HG03460 (cell line): ENCODE results near the gene RTN4RL1.
"Not testable (repeated sequence)": the region's sequence is repeated elsewhere in the genome, so short reads cannot be mapped to it uniquely, and the experiment has no call there.

Experiments used
- ATAC-seq: cut with Tn5 transposase; IDR thresholded peaks from one replicate; pipeline ENCODE4 v1.9.1; 2021; ENCODE audit not compliant: unreplicated experiment

The RTN4RL1 gene

GRCh38 chr17:2004435-2004952, 20.6 kb downstream of the RTN4RL1 start:
- ATAC-seq = no peak

DNA sequence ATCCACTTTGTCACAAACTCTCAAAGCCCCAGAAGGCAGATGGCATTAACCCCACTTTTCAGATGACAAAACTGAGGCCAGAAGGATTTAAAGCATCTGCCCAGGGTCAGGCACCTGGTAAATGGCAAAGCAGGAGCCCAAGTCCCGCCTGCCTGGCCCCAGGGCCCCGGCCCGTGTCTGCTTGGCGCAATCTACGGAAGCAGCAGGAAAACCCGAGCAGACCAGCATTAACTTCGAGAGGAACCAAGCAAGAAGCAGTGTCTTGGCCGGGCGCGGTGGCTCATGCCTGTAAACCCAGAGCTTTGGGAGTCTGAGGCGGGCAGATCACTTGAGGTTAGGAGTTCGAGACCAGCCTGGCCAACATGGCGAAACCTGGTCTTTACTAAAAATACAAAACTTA, 21.6 kb downstream of the RTN4RL1 start:
- no peak for ATAC-seq

DNA sequence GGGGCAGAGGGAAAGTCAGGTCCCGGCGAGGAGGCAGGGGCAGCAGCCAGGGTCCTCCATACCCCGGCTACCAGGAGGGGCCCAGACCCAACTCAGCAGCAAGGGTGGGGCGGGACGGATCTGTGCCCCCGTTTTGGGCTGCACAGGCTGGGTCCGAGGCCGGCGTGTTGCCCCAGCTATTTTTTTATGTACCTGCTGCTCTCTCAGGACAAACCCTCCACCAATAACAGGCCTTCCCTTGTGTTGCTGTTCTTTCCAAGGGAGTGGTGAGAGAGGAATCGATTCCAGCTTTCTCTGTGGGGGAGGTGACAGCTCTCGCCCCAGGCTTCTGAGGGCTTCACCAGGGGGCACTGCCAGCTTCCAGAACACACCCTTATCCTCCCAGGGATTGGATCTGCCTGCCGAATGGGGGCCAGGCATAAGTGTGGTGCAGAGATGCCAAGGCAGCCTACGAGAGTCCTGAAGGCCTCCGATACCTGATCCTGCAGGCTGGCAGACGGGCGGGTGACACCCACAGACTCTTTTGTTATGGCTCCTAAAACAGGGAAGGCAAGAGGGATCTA, 22.3 kb downstream of the RTN4RL1 start:
- no peak for ATAC-seq

DNA sequence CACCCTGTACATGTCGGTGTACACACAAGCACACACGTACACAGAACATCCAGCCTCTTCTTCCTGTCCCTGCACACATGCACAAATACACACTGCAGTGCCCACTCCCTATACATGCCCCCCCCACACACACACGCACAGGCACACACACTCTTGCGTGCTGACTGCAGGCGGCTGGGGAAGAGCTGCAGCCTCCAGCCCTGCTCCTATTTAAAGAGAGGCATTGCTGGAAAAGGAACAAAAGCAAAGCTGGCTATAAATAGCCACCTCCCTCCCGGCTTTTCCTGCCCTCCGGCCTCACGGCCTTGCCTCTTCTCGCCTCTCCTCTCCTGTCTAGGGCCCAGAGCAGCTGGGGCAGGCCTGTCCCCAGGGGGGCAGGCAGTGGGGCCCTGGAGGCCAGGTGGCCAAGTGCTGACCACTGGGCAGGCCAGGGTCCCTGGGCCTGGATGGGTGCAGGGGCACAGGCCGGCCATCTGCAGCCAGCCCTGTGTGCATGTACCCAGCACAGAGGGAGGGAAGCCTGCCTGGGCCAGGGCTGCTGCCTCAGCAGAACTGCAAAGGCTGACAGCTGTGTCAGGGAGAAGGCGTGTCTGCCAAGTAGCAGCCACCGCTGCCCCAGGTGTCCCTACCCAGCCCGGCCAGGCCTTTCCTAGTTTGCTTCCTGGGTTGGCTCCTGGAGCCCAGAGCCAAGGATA, 25.4 kb downstream of the RTN4RL1 start:
- no peak for ATAC-seq

GRCh38 chr17:1997927-1998742, 27.0 kb downstream of the RTN4RL1 start:
- ATAC-seq = no peak

DNA sequence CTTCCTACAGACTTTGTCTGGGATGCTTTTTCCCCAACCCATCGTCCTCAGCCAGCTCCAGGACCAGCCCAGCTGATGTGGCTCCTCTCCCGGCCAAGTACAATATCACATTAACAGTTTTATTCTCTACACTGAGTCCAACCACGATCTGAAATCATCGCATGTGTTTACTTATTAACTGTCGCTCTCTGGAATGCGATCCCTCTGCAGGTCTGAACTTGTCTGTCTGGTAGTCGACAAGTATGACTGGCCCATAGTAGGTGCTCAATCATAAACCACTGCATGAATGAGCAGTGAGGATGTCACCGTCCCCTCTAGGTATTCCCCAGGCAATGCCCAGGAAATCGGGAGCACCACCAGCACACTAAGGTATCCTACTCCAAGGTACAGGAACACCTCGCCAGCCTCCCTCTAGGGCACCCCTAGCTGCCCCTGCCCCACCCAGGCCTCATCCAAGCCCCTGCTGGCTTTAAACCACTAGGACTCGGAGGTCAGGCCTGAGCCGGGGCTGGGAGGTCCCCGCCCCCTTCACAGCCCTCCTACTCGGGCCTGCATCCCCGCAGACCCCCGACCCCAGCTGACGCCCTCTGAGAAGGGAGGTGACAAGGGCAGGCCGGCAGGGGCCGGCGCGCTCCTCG, 27.7 kb downstream of the RTN4RL1 start:
- no peak for ATAC-seq

- ATAC-seq = no peak
Observed at GRCh38 chr17:1996800-1997288, 28.3 kb downstream of the RTN4RL1 start.

- ATAC-seq = no peak
Observed at GRCh38 chr17:1995907-1996799, 29.0 kb downstream of the RTN4RL1 start.

- no peak for ATAC-seq
Observed at GRCh38 chr17:1995321-1995892, 29.7 kb downstream of the RTN4RL1 start.

DNA sequence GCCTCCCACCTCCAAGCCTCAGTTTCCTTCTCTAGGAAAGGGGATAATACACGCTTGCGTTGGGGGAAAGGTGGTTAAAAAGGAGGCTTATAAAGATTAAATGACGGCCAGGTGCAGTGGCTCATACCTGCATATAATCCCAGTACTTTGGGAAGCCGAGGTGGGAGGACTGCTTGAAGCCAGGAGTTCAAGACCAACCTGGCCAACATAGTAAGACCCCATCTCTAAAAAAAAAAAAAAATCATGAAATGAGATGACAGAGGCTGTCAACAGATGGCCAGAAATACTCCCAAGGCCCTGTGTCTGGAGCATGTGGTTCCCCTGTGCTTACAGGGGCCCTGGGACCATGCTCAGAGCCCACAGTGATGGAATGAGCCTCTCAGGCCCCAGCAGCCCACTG, 30.4 kb downstream of the RTN4RL1 start:
- no peak for ATAC-seq

GRCh38 chr17:1992541-1992940, 32.6 kb downstream of the RTN4RL1 start:
- no peak for ATAC-seq

GRCh38 chr17:1989135-1989534, 36.0 kb downstream of the RTN4RL1 start:
- ATAC-seq = no peak

GRCh38 chr17:1986783-1987451, 38.2 kb downstream of the RTN4RL1 start:
- no peak for ATAC-seq

GRCh38 chr17:1985686-1986085, 39.4 kb downstream of the RTN4RL1 start:
- no peak for ATAC-seq

- no peak for ATAC-seq
Observed at GRCh38 chr17:1985093-1985492, 40.0 kb downstream of the RTN4RL1 start.

DNA sequence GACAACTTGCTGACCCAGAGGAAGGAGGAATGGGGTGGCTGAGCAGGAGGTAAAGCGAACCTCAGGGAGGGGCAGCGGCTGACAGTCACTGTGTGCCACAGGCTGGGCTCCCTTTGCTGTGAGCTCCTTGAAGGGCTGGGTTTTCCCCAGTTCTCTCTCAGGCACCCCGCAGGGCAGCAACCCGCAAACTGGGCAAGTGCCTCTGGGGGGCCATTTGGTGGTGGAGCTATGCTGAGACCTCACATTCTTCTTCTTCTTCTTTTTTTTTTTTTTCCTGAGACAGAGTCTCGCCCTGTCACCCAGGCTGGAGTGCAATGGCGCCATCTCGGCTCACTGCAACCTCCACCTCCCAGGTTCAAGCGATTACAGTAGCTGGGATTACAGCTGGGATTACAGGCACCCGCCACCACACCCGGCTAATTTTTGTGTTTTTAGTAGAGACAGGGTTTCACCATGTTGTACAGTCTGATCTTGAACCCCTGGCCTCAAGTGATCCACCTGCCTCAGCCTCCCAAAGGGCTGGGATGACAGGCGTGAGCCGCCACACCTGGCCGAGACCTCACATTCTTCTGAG, 42.3 kb downstream of the RTN4RL1 start:
- ATAC-seq = not testable (repeated sequence)

GRCh38 chr17:1980665-1981250, 44.4 kb downstream of the RTN4RL1 start:
- ATAC-seq = no peak

DNA sequence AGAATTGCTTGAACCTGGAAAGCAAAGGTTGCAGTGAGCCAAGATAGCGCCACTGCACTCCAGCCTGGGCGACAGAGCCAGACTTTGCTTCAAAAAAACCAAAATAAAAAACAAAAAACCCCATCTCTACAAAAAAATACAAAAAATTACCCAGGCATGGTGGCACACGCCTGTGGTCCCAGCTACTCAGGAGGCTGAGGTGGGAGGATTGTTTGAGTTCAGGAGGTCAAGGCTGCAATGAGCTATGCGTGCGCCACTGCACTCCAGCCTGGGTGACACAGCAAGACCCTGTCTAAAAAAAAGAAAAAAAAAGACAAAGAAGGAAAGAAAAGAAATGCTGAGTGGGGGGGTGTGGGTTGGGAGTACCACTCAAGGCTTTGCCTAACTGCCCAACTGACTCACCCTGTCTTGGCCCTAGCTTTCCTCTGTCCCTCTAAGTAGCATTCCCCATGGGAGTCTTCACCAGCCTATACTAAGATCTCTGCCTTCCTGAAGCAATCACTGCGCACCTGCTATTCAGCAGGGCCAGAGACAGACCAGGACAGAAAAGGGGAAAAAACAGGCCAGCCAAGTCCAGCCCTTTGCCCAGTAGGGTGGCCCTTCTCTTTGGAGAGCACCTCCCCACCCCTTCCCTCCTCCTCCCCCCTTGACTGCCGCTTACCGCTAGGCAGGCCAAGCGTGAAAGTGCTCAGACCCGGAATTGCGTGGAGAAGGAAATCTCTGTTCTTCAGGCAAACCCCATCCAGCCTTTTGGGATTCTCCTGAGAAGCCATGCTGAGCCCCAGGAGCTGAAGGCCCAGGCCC, 45.8 kb downstream of the RTN4RL1 start:
- no peak for ATAC-seq
